Stomach (tissue), 9 donors: ENCODE data around the gene IL6. TPM values are rescaled to one million over a fixed set of nuclear protein-coding genes. Genes with fewer than 3 reads are reported as not detected.
"Not testable (repeated sequence)": the region's sequence is repeated elsewhere in the genome, so short reads cannot be mapped to it uniquely, and the experiment has no call there.

Source experiments
- DNase-seq, 2 donors: peaks; one replicate each; pipeline versions ENCODE4 v3.0.0 to v3.0.0-alpha.2; 2013 to 2019
- H3K27ac ChIP-seq, 5 donors: fragments of 200-600 bp in 4 of 5; sonication (generic) in 4 of 5; one replicate each; pipeline ENCODE4 v1.5.1; 2013 to 2019; ENCODE audit warnings: mild to moderate bottlenecking in 1 of 5, moderate library complexity in 1 of 5
- H3K27me3 ChIP-seq, 3 donors: fragments of 200-600 bp; sonication (generic); one replicate each; pipeline ENCODE4 v1.5.1; 2017 to 2019; ENCODE audit warnings: mixed run types in 1 of 3
- H3K36me3 ChIP-seq, 4 donors: fragments of 200-600 bp; sonication (generic); 1 replicate in 3 of 4; 2 replicates in 1 of 4; pipeline ENCODE4 v1.5.1; 2016 to 2019
- H3K4me1 ChIP-seq, 4 donors: fragments of 200-600 bp; sonication (generic); one replicate each; pipeline ENCODE4 v1.5.1; 2016 to 2019
- H3K4me3 ChIP-seq, 4 donors: fragments of 200-600 bp; sonication (generic) in 3 of 4; one replicate each; pipeline ENCODE4 v1.5.1; 2016 to 2019; ENCODE audit warnings: mild to moderate bottlenecking in 1 of 4
- H3K9me3 ChIP-seq, 4 donors: fragments of 200-600 bp; sonication (generic); one replicate each; pipeline ENCODE4 v1.5.1; 2016 to 2019
- CTCF ChIP-seq, 7 experiments: fragments of 450-650 bp in 4 of 7; fragments of 200-600 bp in 3 of 7; sonication (generic) in 3 of 7; IDR thresholded peaks; one replicate each; pipeline ENCODE4 v1.5.1; 2016 to 2019; ENCODE audit warnings: antibody characterized with exemption in 7 of 7, control low read depth in 2 of 7, mild to moderate bottlenecking in 1 of 7
- EP300 ChIP-seq: sonication (generic); formaldehyde crosslinking; IDR thresholded peaks from one replicate; pipeline ENCODE4 v1.6.1; 2017; ENCODE audit warnings: antibody characterized with exemption
- POLR2A ChIP-seq, 4 donors: fragments of 450-650 bp; IDR thresholded peaks; one replicate each; pipeline ENCODE4 v1.6.1; 2016; ENCODE audit warnings: antibody characterized with exemption in 4 of 4, control low read depth in 2 of 4, mild to moderate bottlenecking in 1 of 4, moderate library complexity in 1 of 4
- POLR2AphosphoS5 ChIP-seq, 3 donors: sonication (generic); formaldehyde crosslinking; IDR thresholded peaks; one replicate each; pipeline ENCODE4 v1.6.1; 2016; ENCODE audit warnings: antibody characterized with exemption in 3 of 3
- WGBS, 5 donors: extraction: QIAGEN DNeasy Blood & Tissue Kit in 3 of 5; methylation state at CpG; one replicate each; pipeline versions ENCODE4 v1.1.5 to v1.1.7; 2013 to 2018; 5-methylcytosine and 5-hydroxymethylcytosine counted together
- intact Hi-C: fragments of 100-400 bp; cut with DNase I; formaldehyde crosslinking; loops from one replicate; pipeline ENCODE4 v1.15.1; 2023; ENCODE audit warnings: low total_unique reads
- polyA plus RNA-seq, 3 donors: library from polyadenylated mRNA; stranded (reverse); fragments of 200-250 nt; gene quantifications; one replicate each; pipeline ENCODE4 v1.2.3, GENCODE V29; 2013
- total RNA-seq, 5 donors: library from RNA; depleted of rRNA; stranded (reverse); fragments of >200 nt; gene quantifications; one replicate each; pipeline versions ENCODE4 v1.1.0 to v1.2.3, GENCODE V29; 2014 to 2016
- donor health status: healthy with polysubstance abuse.
- donor health status: Bipolar disorder and iron deficiency.
- donor health status: healthy.

The IL6 gene
- total and polyA plus RNA-seq, 8 donors = 0.95 to 9.2 (median 3.1) TPM; not detected in 5

- H3K4me3 ChIP-seq = no peak overlapping the region
- H3K27me3 ChIP-seq = no peaks in the 10 kb centered on the region
- TF ChIP-seq POLR2A (IDR thresholded peaks at IDR 0.05) = no peak
- no peak for TF ChIP-seq EP300
- TF ChIP-seq POLR2AphosphoS5 (IDR thresholded peaks at IDR 0.05) = no peak
- TF ChIP-seq CTCF (IDR thresholded peaks at IDR 0.05) = no peak
- H3K36me3 ChIP-seq = no peaks in the 10 kb centered on the region
- H3K9me3 ChIP-seq = no peaks in the 10 kb centered on the region
- intact Hi-C loops = no loop called here
- 36 to 54% (median 41%) methylated on average over 2 of the region's 2 CpGs for WGBS, 5 donors
- H3K27ac ChIP-seq = no peak overlapping the region
- DNase-seq = peak in 1 of 2 donors; percentile 12
- peaks cover 0 to 3% (median 0%) of the 10 kb centered on the region in 4 donors for H3K4me1 ChIP-seq
These were observed 29.0 kb upstream of the IL6 start for GRCh38 chr7:22697876-22698606.

GRCh38 chr7:22698767-22699166 lies 28.2 kb upstream of the IL6 start:
- H3K4me1 ChIP-seq = peaks cover 0 to 3% (median 0%) of the 10 kb centered on the region in 4 donors
- DNase-seq = no peak
- no peaks in the 10 kb centered on the region for H3K36me3 ChIP-seq
- no peak overlapping the region for H3K4me3 ChIP-seq
- no peak for TF ChIP-seq CTCF (IDR thresholded peaks at IDR 0.05)
- TF ChIP-seq POLR2A (IDR thresholded peaks at IDR 0.05) = no peak
- TF ChIP-seq POLR2AphosphoS5 (IDR thresholded peaks at IDR 0.05) = no peak
- TF ChIP-seq EP300 = no peak
- intact Hi-C loops = no loop called here
- no peaks in the 10 kb centered on the region for H3K27me3 ChIP-seq
- WGBS, 5 donors = 68 to 86% (median 77%) methylated on average over 5 to 6 of the region's 6 CpGs
- no peaks in the 10 kb centered on the region for H3K9me3 ChIP-seq
- H3K27ac ChIP-seq = no peak overlapping the region

- Histone ChIP-seq H3K36me3 (no peaks in the 10 kb centered on the region), H3K9me3 (no peaks in the 10 kb centered on the region), H3K27ac (no peak overlapping the region), H3K4me3 (no peak overlapping the region), H3K27me3 (no peaks in the 10 kb centered on the region), H3K4me1 (peaks cover 0 to 3% (median 0%) of the 10 kb centered on the region in 4 donors)
- TF ChIP-seq EP300 (no peak), POLR2AphosphoS5 (IDR thresholded peaks at IDR 0.05) (no peak), POLR2A (IDR thresholded peaks at IDR 0.05) (no peak), CTCF (IDR thresholded peaks at IDR 0.05) (no peak)
- WGBS, 5 donors = 55 to 86% (median 70%) methylated on average over 1 of the region's 1 CpG
- peak in 1 of 2 donors; percentile 17 for DNase-seq
- intact Hi-C loops = no loop called here
These were observed 26.4 kb upstream of the IL6 start for GRCh38 chr7:22700559-22701002.

- TF ChIP-seq POLR2AphosphoS5 (IDR thresholded peaks at IDR 0.05) (no peak), EP300 (no peak), CTCF (IDR thresholded peaks at IDR 0.05) (no peak), POLR2A (IDR thresholded peaks at IDR 0.05) (no peak)
- WGBS, 5 donors = 79 to 90% (median 85%) methylated on average over 4 of the region's 4 CpGs
- intact Hi-C loops = no loop called here
These were observed 24.5 kb upstream of the IL6 start for GRCh38 chr7:22702516-22702915.

GRCh38 chr7:22703107-22703855 lies 23.7 kb upstream of the IL6 start:
- H3K27me3 ChIP-seq, H3K27ac ChIP-seq, intact Hi-C loops, DNase-seq, H3K9me3 ChIP-seq, H3K36me3 ChIP-seq, H3K4me1 ChIP-seq, H3K4me3 ChIP-seq: not testable (repeated sequence)
- 74 to 87% (median 81%) methylated on average over 7 to 9 of the region's 10 CpGs for WGBS, 5 donors

More at GRCh38 chr7:22702516-22702915, 24.5 kb upstream of the IL6 start:
- no peak overlapping the region for H3K4me3 ChIP-seq
- DNase-seq = no peak
- H3K27ac ChIP-seq = no peak overlapping the region
- H3K27me3 ChIP-seq = no peaks in the 10 kb centered on the region
- no peaks in the 10 kb centered on the region for H3K9me3 ChIP-seq
- H3K36me3 ChIP-seq = no peaks in the 10 kb centered on the region
- no peaks in the 10 kb centered on the region for H3K4me1 ChIP-seq

- H3K27ac ChIP-seq, H3K36me3 ChIP-seq, H3K27me3 ChIP-seq, DNase-seq, H3K4me3 ChIP-seq, H3K4me1 ChIP-seq, H3K9me3 ChIP-seq, intact Hi-C loops: not testable (repeated sequence)
- 73 to 79% (median 77%) methylated on average over 17 of the region's 17 CpGs for WGBS, 5 donors
These were observed 22.9 kb upstream of the IL6 start for GRCh38 chr7:22703978-22704610.

- DNase-seq, H3K4me1 ChIP-seq, H3K4me3 ChIP-seq, H3K9me3 ChIP-seq, intact Hi-C loops, H3K36me3 ChIP-seq, H3K27me3 ChIP-seq, H3K27ac ChIP-seq: not testable (repeated sequence)
- 73 to 78% (median 75%) methylated on average over 6 of the region's 6 CpGs for WGBS, 5 donors
These were observed 22.3 kb upstream of the IL6 start for GRCh38 chr7:22704722-22705121.
